Heart right ventricle (tissue), 16 donors: Measurements from ENCODE around the gene PIK3R4. TPM values are rescaled to one million over a fixed set of nuclear protein-coding genes. Genes with fewer than 3 reads are reported as not detected.

ENCODE experiments used
- ATAC-seq, 8 donors: fragments of 200-7000 bp; cut with Tn5 transposase; one replicate each; pipeline ENCODE4 v1.9.1; 2020; ENCODE audit warnings: mild to moderate bottlenecking in 8 of 8, moderate library complexity in 8 of 8, moderate number of reproducible peaks in 1 of 8
- DNase-seq, 2 donors: peaks; one replicate each; pipeline ENCODE4 v3.0.0-alpha.2; 2020
- H3K27ac ChIP-seq, 10 donors: fragments of 200-600 bp; sonication (generic) in 2 of 10; one replicate each; pipeline versions ENCODE4 v1.5.0 to v1.8.0; 2020 to 2022; ENCODE audit warnings: mild to moderate bottlenecking in 3 of 10
- H3K27me3 ChIP-seq, 7 donors: fragments of 200-600 bp; one replicate each; pipeline ENCODE4 v1.8.0; 2021 to 2022; ENCODE audit warnings: mild to moderate bottlenecking in 2 of 7
- H3K36me3 ChIP-seq, 9 donors: fragments of 200-600 bp; sonication (generic) in 1 of 9; one replicate each; pipeline versions ENCODE4 v1.5.0 to v1.8.0; 2020 to 2022; ENCODE audit warnings: mild to moderate bottlenecking in 2 of 9
- H3K4me1 ChIP-seq, 9 donors: fragments of 200-600 bp; sonication (generic) in 1 of 9; one replicate each; pipeline versions ENCODE4 v1.5.0 to v1.8.0; 2020 to 2022; ENCODE audit warnings: mild to moderate bottlenecking in 4 of 9
- H3K4me3 ChIP-seq, 10 donors: fragments of 200-600 bp; sonication (generic) in 2 of 10; one replicate each; pipeline versions ENCODE4 v1.5.0 to v1.8.0; 2020 to 2022; ENCODE audit warnings: mild to moderate bottlenecking in 7 of 10, moderate library complexity in 2 of 10
- H3K9me3 ChIP-seq, 11 donors: fragments of 200-600 bp in 10 of 11; sonication (generic) in 2 of 11; one replicate each; pipeline versions ENCODE4 v1.5.0 to v1.8.0; 2013 to 2022; ENCODE audit warnings: mild to moderate bottlenecking in 2 of 11, control low read depth in 1 of 11, moderate library complexity in 1 of 11
- WGBS, 2 donors: extraction: QIAGEN DNeasy Blood & Tissue Kit; methylation state at CpG; one replicate each; pipeline ENCODE4 v1.1.7; 2013; ENCODE audit warnings: inconsistent platforms in 1 of 2; 5-methylcytosine and 5-hydroxymethylcytosine counted together
- intact Hi-C, 10 donors: fragments of 100-400 bp; cut with DNase I; formaldehyde crosslinking; loops; one replicate each; pipeline versions ENCODE4 v1.11.1 to v1.14.2; 2022
- polyA plus RNA-seq, 2 donors: library from polyadenylated mRNA; stranded (reverse); fragments of 200-250 nt; gene quantifications; one replicate each; pipeline ENCODE4 v1.2.3, GENCODE V29; 2013
- total RNA-seq, 10 donors: library from RNA; stranded (reverse); fragmentation: NEBNext Ultra II Directional in 3 of 10; extraction: Animal tissue kit (Norgen Biotek cat#: 25700) in 3 of 10; gene quantifications; one replicate each; pipeline versions ENCODE4 v1.2.1 to v1.2.4, GENCODE V29; 2021 to 2023
- TF ChIP-seq, protein P1 (sequence below), 9 donors: fragments of 200-600 bp; sonication (generic) in 2 of 9; IDR thresholded peaks; one replicate each; pipeline versions ENCODE4 v1.5.0 to v1.8.0; 2021 to 2022; ENCODE audit warnings: antibody characterized with exemption in 9 of 9, mild to moderate bottlenecking in 5 of 9, moderate library complexity in 1 of 9
- donor health status: Arrhythmogenic right ventricular cardiomyopathy.
- donor health status: ischemic (EF 13 %, LVEDD 7.1; RV severe dilation, severe dysfunction).
- donor health status: healthy with polysubstance abuse.
- donor health status: DM: no; HTN: yes; CAD: no.
- donor health status: DM: no; HTN: no; CAD: no.
- donor health status: ischemic (EF 25% LVEDD 6.9; RV normal size, moderate dysfunction).
- donor health status: ischemic (EF 25% LVEDD 5.7; RV mildly dilated, moderate dysfunction).
- donor health status: healthy.
- donor health status: DM: yes; HTN: yes; CAD: no.
- donor health status: Ischemic cardiomyopathy.
- donor health status: ischemic (EF 35%, LVEDD 5.7; RV mildly dilated, moderate dysfunction).
- donor health status: nonischemic (EF 11% LVEDD 7.7; RV severe dilation, severe dysfunction).
- donor health status: DM: yes; HTN: yes; CAD: no.
- donor health status: PGD.
- donor health status: ischemic (EF 29% LVEDD 5.4; RV normal size, mild dysfunction).
- donor health status: nonischemic (EF 23%, LVEDD 6.1; RV moderate dilation, normal function).

The PIK3R4 gene
- total and polyA plus RNA-seq, 12 donors = 12.3 to 22.3 (median 17.1) TPM

DNA sequence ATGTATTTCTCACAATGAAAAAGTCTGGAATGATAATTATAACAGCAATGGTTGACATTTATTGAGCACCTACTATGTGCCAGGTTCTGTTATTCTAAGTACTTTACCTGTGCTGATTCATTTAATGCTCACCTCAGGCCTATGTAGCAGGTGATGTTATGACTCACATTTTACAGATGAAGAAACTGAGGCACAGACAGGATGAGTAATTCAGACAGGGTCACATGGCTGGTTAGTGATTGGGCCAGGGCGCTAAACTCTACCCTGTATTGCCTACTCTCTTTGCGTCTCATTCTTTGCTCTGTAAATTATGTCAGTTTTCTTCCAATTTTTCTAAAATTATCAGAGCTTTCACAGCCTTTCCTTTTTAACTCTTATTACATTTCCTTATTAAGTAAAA is 98.3 kb downstream of the PIK3R4 start:
- Histone ChIP-seq H3K27me3 (no peaks in the 10 kb centered on the region), H3K4me3 (no peak overlapping the region), H3K36me3 (no peaks in the 10 kb centered on the region), H3K9me3 (no peaks in the 10 kb centered on the region), H3K27ac (no peak overlapping the region), H3K4me1 (peaks cover 0 to 9% (median 0%) of the 10 kb centered on the region in 9 donors)
- WGBS, 2 donors = 80 to 86% methylated on average over 2 of the region's 2 CpGs
- ATAC-seq (no peak), DNase-seq (no peak)
- intact Hi-C loops = no loop called here
- TF ChIP-seq, protein P1, sequence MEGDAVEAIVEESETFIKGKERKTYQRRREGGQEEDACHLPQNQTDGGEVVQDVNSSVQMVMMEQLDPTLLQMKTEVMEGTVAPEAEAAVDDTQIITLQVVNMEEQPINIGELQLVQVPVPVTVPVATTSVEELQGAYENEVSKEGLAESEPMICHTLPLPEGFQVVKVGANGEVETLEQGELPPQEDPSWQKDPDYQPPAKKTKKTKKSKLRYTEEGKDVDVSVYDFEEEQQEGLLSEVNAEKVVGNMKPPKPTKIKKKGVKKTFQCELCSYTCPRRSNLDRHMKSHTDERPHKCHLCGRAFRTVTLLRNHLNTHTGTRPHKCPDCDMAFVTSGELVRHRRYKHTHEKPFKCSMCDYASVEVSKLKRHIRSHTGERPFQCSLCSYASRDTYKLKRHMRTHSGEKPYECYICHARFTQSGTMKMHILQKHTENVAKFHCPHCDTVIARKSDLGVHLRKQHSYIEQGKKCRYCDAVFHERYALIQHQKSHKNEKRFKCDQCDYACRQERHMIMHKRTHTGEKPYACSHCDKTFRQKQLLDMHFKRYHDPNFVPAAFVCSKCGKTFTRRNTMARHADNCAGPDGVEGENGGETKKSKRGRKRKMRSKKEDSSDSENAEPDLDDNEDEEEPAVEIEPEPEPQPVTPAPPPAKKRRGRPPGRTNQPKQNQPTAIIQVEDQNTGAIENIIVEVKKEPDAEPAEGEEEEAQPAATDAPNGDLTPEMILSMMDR (IDR thresholded peaks at IDR 0.05) = no peak

DNA sequence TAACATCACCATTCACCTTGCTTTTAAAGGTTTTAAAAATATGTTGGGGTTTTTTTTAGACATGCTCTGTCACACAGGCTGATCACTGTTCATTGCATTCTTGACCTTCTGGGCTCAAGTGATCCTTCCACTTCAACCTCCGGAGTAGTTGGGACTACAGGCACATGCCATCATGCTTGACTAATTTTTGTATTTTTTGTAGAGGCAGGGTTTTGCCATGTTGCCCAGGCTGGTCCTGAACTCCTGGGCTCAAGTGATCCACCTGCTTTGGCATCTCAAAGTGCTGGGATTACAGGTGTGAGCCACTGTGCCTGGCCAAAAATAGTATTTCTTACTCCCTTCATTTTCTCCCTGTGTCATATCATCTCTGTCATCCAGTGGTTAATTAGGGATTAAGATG is 101.4 kb downstream of the PIK3R4 start:
- H3K27ac ChIP-seq = no peak overlapping the region
- intact Hi-C loops = no loop called here
- H3K4me3 ChIP-seq = no peak overlapping the region
- WGBS, 2 donors = 52 to 66% methylated on average over 1 of the region's 1 CpG
- no peaks in the 10 kb centered on the region for H3K36me3 ChIP-seq
- H3K9me3 ChIP-seq = no peaks in the 10 kb centered on the region
- no peak for DNase-seq
- TF ChIP-seq, protein P1 (IDR thresholded peaks at IDR 0.05) = no peak
- no peaks in the 10 kb centered on the region for H3K27me3 ChIP-seq
- peaks cover 0 to 9% (median 0%) of the 10 kb centered on the region in 9 donors for H3K4me1 ChIP-seq
- ATAC-seq = no peak

DNA sequence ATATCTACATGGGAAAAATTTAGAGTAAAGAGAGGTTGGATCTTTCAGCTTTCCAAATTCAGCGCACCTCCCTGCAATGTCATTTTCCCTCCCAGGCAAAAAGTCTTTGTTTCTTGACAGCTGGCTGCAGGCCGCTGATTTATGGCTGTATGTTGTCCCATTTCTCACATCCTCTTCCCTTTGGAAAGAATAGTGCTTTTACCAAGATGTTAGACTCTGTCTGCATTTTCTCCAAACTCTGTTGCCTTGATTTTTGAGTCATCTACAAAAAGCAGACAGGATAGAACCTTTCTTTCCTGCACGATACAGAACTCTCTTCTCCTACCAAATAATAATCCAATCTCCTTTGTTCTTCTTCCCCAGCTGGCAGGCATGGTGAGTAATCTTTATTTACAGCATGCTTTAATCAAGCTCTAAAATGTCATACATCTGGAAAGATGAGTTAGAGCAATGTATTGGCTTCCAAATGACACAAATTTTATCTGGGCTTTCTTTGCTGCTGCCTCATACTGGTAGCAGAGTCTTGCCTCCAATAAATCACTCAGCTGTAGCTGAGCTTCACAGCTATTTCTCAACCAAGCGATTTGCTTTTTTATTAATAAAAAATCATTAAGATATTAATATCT is 101.9 kb downstream of the PIK3R4 start:
- Histone ChIP-seq H3K36me3 (no peaks in the 10 kb centered on the region), H3K4me1 (peaks cover 0 to 9% (median 0%) of the 10 kb centered on the region in 9 donors), H3K27ac (no peak overlapping the region), H3K27me3 (no peaks in the 10 kb centered on the region), H3K9me3 (no peaks in the 10 kb centered on the region), H3K4me3 (no peak overlapping the region)
- TF ChIP-seq, protein P1 (IDR thresholded peaks at IDR 0.05) = no peak
- intact Hi-C loops = no loop called here
- 57 to 66% methylated on average over 4 of the region's 4 CpGs for WGBS, 2 donors
- ATAC-seq = no peak
- no peak for DNase-seq

DNA sequence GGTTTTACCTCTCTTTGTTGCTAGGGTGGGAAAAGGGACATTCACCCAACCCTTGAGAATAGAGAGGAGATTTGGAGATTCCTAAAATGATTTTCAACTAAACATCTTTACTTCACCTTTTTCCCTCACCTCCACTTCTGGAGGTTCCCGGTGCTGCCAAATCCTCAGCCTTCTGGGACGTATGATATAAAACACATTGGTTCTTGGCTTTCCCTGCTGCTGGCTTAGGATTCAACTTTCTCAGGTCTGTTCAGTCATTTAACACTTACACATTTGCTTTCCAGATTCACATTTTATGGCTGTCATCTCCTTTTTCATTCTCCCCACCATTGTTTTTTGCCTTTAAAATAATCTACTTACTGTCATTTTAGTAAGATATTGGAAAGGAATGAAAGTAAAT is 106.6 kb downstream of the PIK3R4 start:
- intact Hi-C loops = no loop called here
- TF ChIP-seq, protein P1 (IDR thresholded peaks at IDR 0.05) = no peak
- peaks cover 0 to 4% (median 0%) of the 10 kb centered on the region in 9 donors for H3K4me1 ChIP-seq

More for the DNA sequence above, 106.6 kb downstream of the PIK3R4 start:
- Histone ChIP-seq H3K9me3 (no peaks in the 10 kb centered on the region), H3K27ac (no peak overlapping the region), H3K27me3 (no peaks in the 10 kb centered on the region), H3K4me3 (no peak overlapping the region), H3K36me3 (peaks cover 0 to 4% (median 0%) of the 10 kb centered on the region in 9 donors)
- DNase-seq (no peak), ATAC-seq (no peak)
- 82% methylated on average over 2 of the region's 2 CpGs for WGBS, 2 donors
